ENCODE results near the gene ART3.
"Not testable (repeated sequence)": the region's sequence is repeated elsewhere in the genome, so short reads cannot be mapped to it uniquely, and the experiment has no call there.

The ART3 gene

GRCh38 chr4:76050560-76051050, 23.9 kb upstream of the ART3 start:
- not testable (repeated sequence) for H3K36me3 ChIP-seq (ENCODE audit: control insufficient read depth in 1 of 2, insufficient read depth in 2 of 2, low read length in 2 of 2); H3K27ac ChIP-seq (ENCODE audit: low read depth, low read length); H3K27me3 ChIP-seq (ENCODE audit: control insufficient read depth in 1 of 2, insufficient read depth in 2 of 2, low read length in 2 of 2); H3K9ac ChIP-seq (ENCODE audit: low read depth in 1 of 2, low read length in 2 of 2); H3K4me3 ChIP-seq (ENCODE audit: low read depth in 1 of 2, low read length in 2 of 2); H3K4me1 ChIP-seq (ENCODE audit: control insufficient read depth in 1 of 2, insufficient read depth in 2 of 2, low read length in 2 of 2); H3K9me3 ChIP-seq (ENCODE audit: control insufficient read depth in 1 of 2, low read length in 2 of 2)

- Histone ChIP-seq H3K9ac (ENCODE audit: low read depth in 1 of 2, low read length in 2 of 2) (no peak overlapping the region), H3K4me3 (ENCODE audit: low read depth in 1 of 2, low read length in 2 of 2) (no peak overlapping the region)
Measured at GRCh38 chr4:76053730-76054129, 20.8 kb upstream of the ART3 start.

GRCh38 chr4:76055016-76055415, 19.5 kb upstream of the ART3 start:
- Histone ChIP-seq H3K36me3 (ENCODE audit: control insufficient read depth in 1 of 2, insufficient read depth in 2 of 2, low read length in 2 of 2) (no peaks in the 10 kb centered on the region), H3K27me3 (ENCODE audit: control insufficient read depth in 1 of 2, insufficient read depth in 2 of 2, low read length in 2 of 2) (no peaks in the 10 kb centered on the region), H3K27ac (ENCODE audit: low read depth, low read length) (no peak overlapping the region), H3K4me1 (ENCODE audit: control insufficient read depth in 1 of 2, insufficient read depth in 2 of 2, low read length in 2 of 2) (peaks cover 0 to 23% of the 10 kb centered on the region in 2 donors), H3K9ac (ENCODE audit: low read depth in 1 of 2, low read length in 2 of 2) (no peak overlapping the region), H3K9me3 (ENCODE audit: control insufficient read depth in 1 of 2, low read length in 2 of 2) (no peaks in the 10 kb centered on the region), H3K4me3 (ENCODE audit: low read depth in 1 of 2, low read length in 2 of 2) (no peak overlapping the region)

More at GRCh38 chr4:76053730-76054129, 20.8 kb upstream of the ART3 start:
- H3K9me3 ChIP-seq (ENCODE audit: control insufficient read depth in 1 of 2, low read length in 2 of 2) = no peaks in the 10 kb centered on the region
- H3K4me1 ChIP-seq (ENCODE audit: control insufficient read depth in 1 of 2, insufficient read depth in 2 of 2, low read length in 2 of 2) = peaks cover 0 to 17% of the 10 kb centered on the region in 2 donors
- no peaks in the 10 kb centered on the region for H3K27me3 ChIP-seq (ENCODE audit: control insufficient read depth in 1 of 2, insufficient read depth in 2 of 2, low read length in 2 of 2)
- no peaks in the 10 kb centered on the region for H3K36me3 ChIP-seq (ENCODE audit: control insufficient read depth in 1 of 2, insufficient read depth in 2 of 2, low read length in 2 of 2)
- H3K27ac ChIP-seq (ENCODE audit: low read depth, low read length) = no peak overlapping the region

- Histone ChIP-seq H3K27me3 (ENCODE audit: control insufficient read depth in 1 of 2, insufficient read depth in 2 of 2, low read length in 2 of 2) (no peaks in the 10 kb centered on the region), H3K9ac (ENCODE audit: low read depth in 1 of 2, low read length in 2 of 2) (no peak overlapping the region)
Measured at GRCh38 chr4:76055421-76055820, 19.1 kb upstream of the ART3 start.

GRCh38 chr4:76058302-76058701, 16.2 kb upstream of the ART3 start:
- no peak overlapping the region for H3K9ac ChIP-seq (ENCODE audit: low read depth in 1 of 2, low read length in 2 of 2)
- H3K27me3 ChIP-seq (ENCODE audit: control insufficient read depth in 1 of 2, insufficient read depth in 2 of 2, low read length in 2 of 2) = no peaks in the 10 kb centered on the region
- no peak overlapping the region for H3K27ac ChIP-seq (ENCODE audit: low read depth, low read length)
- H3K36me3 ChIP-seq (ENCODE audit: control insufficient read depth in 1 of 2, insufficient read depth in 2 of 2, low read length in 2 of 2) = no peaks in the 10 kb centered on the region
- no peak overlapping the region for H3K4me3 ChIP-seq (ENCODE audit: low read depth in 1 of 2, low read length in 2 of 2)
- no peaks in the 10 kb centered on the region for H3K9me3 ChIP-seq (ENCODE audit: control insufficient read depth in 1 of 2, low read length in 2 of 2)
- peaks cover 0 to 35% of the 10 kb centered on the region in 2 donors for H3K4me1 ChIP-seq (ENCODE audit: control insufficient read depth in 1 of 2, insufficient read depth in 2 of 2, low read length in 2 of 2)

More at GRCh38 chr4:76055421-76055820, 19.1 kb upstream of the ART3 start:
- Histone ChIP-seq H3K4me3 (ENCODE audit: low read depth in 1 of 2, low read length in 2 of 2) (no peak overlapping the region), H3K4me1 (ENCODE audit: control insufficient read depth in 1 of 2, insufficient read depth in 2 of 2, low read length in 2 of 2) (peaks cover 0 to 27% of the 10 kb centered on the region in 2 donors), H3K36me3 (ENCODE audit: control insufficient read depth in 1 of 2, insufficient read depth in 2 of 2, low read length in 2 of 2) (no peaks in the 10 kb centered on the region), H3K27ac (ENCODE audit: low read depth, low read length) (no peak overlapping the region), H3K9me3 (ENCODE audit: control insufficient read depth in 1 of 2, low read length in 2 of 2) (no peaks in the 10 kb centered on the region)

GRCh38 chr4:76058888-76059426, 15.6 kb upstream of the ART3 start:
- Histone ChIP-seq H3K4me3 (ENCODE audit: low read depth in 1 of 2, low read length in 2 of 2) (no peak overlapping the region), H3K27ac (ENCODE audit: low read depth, low read length) (no peak overlapping the region), H3K9me3 (ENCODE audit: control insufficient read depth in 1 of 2, low read length in 2 of 2) (no peaks in the 10 kb centered on the region), H3K4me1 (ENCODE audit: control insufficient read depth in 1 of 2, insufficient read depth in 2 of 2, low read length in 2 of 2) (peaks cover 0 to 30% of the 10 kb centered on the region in 2 donors), H3K9ac (ENCODE audit: low read depth in 1 of 2, low read length in 2 of 2) (no peak overlapping the region), H3K36me3 (ENCODE audit: control insufficient read depth in 1 of 2, insufficient read depth in 2 of 2, low read length in 2 of 2) (no peaks in the 10 kb centered on the region), H3K27me3 (ENCODE audit: control insufficient read depth in 1 of 2, insufficient read depth in 2 of 2, low read length in 2 of 2) (no peaks in the 10 kb centered on the region)

- Histone ChIP-seq H3K36me3 (ENCODE audit: control insufficient read depth in 1 of 2, insufficient read depth in 2 of 2, low read length in 2 of 2) (no peaks in the 10 kb centered on the region), H3K9me3 (ENCODE audit: control insufficient read depth in 1 of 2, low read length in 2 of 2) (no peaks in the 10 kb centered on the region), H3K27me3 (ENCODE audit: control insufficient read depth in 1 of 2, insufficient read depth in 2 of 2, low read length in 2 of 2) (no peaks in the 10 kb centered on the region), H3K9ac (ENCODE audit: low read depth in 1 of 2, low read length in 2 of 2) (no peak overlapping the region), H3K4me3 (ENCODE audit: low read depth in 1 of 2, low read length in 2 of 2) (no peak overlapping the region), H3K27ac (ENCODE audit: low read depth, low read length) (no peak overlapping the region), H3K4me1 (ENCODE audit: control insufficient read depth in 1 of 2, insufficient read depth in 2 of 2, low read length in 2 of 2) (peaks cover 0 to 29% of the 10 kb centered on the region in 2 donors)
Measured at GRCh38 chr4:76059750-76060149, 14.8 kb upstream of the ART3 start.

GRCh38 chr4:76060506-76060905, 14.0 kb upstream of the ART3 start:
- H3K9ac ChIP-seq (ENCODE audit: low read depth in 1 of 2, low read length in 2 of 2) = no peak overlapping the region
- no peak overlapping the region for H3K4me3 ChIP-seq (ENCODE audit: low read depth in 1 of 2, low read length in 2 of 2)
- H3K4me1 ChIP-seq (ENCODE audit: control insufficient read depth in 1 of 2, insufficient read depth in 2 of 2, low read length in 2 of 2) = peaks cover 0 to 29% of the 10 kb centered on the region in 2 donors
- H3K27me3 ChIP-seq (ENCODE audit: control insufficient read depth in 1 of 2, insufficient read depth in 2 of 2, low read length in 2 of 2) = no peaks in the 10 kb centered on the region
- H3K36me3 ChIP-seq (ENCODE audit: control insufficient read depth in 1 of 2, insufficient read depth in 2 of 2, low read length in 2 of 2) = no peaks in the 10 kb centered on the region
- no peak overlapping the region for H3K27ac ChIP-seq (ENCODE audit: low read depth, low read length)
- H3K9me3 ChIP-seq (ENCODE audit: control insufficient read depth in 1 of 2, low read length in 2 of 2) = no peaks in the 10 kb centered on the region

- Histone ChIP-seq H3K9ac (ENCODE audit: low read depth in 1 of 2, low read length in 2 of 2) (no peak overlapping the region), H3K27ac (ENCODE audit: low read depth, low read length) (no peak overlapping the region), H3K9me3 (ENCODE audit: control insufficient read depth in 1 of 2, low read length in 2 of 2) (no peaks in the 10 kb centered on the region), H3K36me3 (ENCODE audit: control insufficient read depth in 1 of 2, insufficient read depth in 2 of 2, low read length in 2 of 2) (no peaks in the 10 kb centered on the region), H3K4me3 (ENCODE audit: low read depth in 1 of 2, low read length in 2 of 2) (no peak overlapping the region), H3K27me3 (ENCODE audit: control insufficient read depth in 1 of 2, insufficient read depth in 2 of 2, low read length in 2 of 2) (no peaks in the 10 kb centered on the region), H3K4me1 (ENCODE audit: control insufficient read depth in 1 of 2, insufficient read depth in 2 of 2, low read length in 2 of 2) (peaks cover 0 to 29% of the 10 kb centered on the region in 2 donors)
Measured at GRCh38 chr4:76061421-76061820, 13.1 kb upstream of the ART3 start.

GRCh38 chr4:76061982-76062381, 12.5 kb upstream of the ART3 start:
- Histone ChIP-seq H3K4me3 (ENCODE audit: low read depth in 1 of 2, low read length in 2 of 2) (no peak overlapping the region), H3K36me3 (ENCODE audit: control insufficient read depth in 1 of 2, insufficient read depth in 2 of 2, low read length in 2 of 2) (no peaks in the 10 kb centered on the region), H3K4me1 (ENCODE audit: control insufficient read depth in 1 of 2, insufficient read depth in 2 of 2, low read length in 2 of 2) (peaks cover 0 to 29% of the 10 kb centered on the region in 2 donors), H3K27ac (ENCODE audit: low read depth, low read length) (no peak overlapping the region), H3K9ac (ENCODE audit: low read depth in 1 of 2, low read length in 2 of 2) (no peak overlapping the region), H3K27me3 (ENCODE audit: control insufficient read depth in 1 of 2, insufficient read depth in 2 of 2, low read length in 2 of 2) (no peaks in the 10 kb centered on the region), H3K9me3 (ENCODE audit: control insufficient read depth in 1 of 2, low read length in 2 of 2) (no peaks in the 10 kb centered on the region)

Data from duodenal mucosa (tissue), 2 donors.